GM12801 (cell line): ENCODE results near the gene DUT.

ENCODE experiments used
- TF ChIP-seq, protein P1 (sequence below): IDR thresholded peaks from one replicate; pipeline ENCODE4 v1.5.1; 2011; ENCODE audit warnings: control low read depth; ENCODE audit not compliant: insufficient read length; ENCODE audit errors: extremely low read depth

DUT gene

DNA sequence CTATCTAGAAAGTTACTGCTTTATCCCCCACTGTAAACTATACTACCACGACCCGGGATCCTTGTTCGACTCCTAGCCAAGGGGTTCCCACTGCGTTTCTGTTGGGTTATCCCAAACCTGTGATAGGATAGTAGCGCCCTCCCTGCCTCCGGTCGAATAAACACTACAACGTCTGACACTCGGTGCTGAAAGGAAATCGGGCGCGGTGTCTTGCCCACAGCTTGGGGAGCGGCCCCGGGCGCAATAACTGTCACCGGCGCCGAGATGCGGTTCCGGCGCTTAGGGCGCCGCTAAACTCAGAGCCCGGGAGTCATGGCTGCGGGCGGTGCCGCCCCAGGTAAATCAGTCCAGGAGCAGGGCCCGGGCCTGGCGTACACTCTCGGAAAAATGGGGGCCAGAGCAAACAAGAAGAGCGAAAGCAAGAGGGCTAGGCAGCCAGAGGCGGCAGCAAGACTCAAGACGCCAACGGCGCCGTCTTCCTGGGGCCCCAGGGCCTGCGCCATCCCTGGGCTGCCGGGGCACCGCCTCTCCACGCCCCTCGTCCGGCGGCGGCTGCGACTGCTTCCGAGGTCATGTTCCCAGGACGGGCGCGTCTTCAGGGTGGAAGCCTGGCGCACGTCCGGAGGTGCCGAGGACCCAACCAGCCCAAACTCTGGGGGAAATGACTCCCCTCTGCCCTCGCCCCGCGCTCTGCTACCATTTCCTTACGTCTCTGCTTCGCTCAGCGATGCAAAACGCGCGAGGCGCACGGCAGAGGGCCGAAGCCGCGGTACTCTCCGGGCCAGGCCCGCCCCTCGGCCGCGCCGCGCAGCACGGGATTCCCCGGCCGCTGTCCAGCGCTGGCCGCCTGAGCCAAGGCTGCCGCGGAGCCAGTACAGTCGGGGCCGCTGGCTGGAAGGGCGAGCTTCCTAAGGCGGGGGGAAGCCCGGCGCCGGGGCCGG is at the start of gene DUT:
Gene DUT, plus strand, starts transcription at position 575 of the 941 bp plus-strand sequence. Its CDS starts 87 bp downstream, at position 662.
- TF ChIP-seq, protein P1, sequence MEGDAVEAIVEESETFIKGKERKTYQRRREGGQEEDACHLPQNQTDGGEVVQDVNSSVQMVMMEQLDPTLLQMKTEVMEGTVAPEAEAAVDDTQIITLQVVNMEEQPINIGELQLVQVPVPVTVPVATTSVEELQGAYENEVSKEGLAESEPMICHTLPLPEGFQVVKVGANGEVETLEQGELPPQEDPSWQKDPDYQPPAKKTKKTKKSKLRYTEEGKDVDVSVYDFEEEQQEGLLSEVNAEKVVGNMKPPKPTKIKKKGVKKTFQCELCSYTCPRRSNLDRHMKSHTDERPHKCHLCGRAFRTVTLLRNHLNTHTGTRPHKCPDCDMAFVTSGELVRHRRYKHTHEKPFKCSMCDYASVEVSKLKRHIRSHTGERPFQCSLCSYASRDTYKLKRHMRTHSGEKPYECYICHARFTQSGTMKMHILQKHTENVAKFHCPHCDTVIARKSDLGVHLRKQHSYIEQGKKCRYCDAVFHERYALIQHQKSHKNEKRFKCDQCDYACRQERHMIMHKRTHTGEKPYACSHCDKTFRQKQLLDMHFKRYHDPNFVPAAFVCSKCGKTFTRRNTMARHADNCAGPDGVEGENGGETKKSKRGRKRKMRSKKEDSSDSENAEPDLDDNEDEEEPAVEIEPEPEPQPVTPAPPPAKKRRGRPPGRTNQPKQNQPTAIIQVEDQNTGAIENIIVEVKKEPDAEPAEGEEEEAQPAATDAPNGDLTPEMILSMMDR, result no peak

GRCh38 chr15:48281674-48282073 is 49.6 kb upstream of the DUT start:
- TF ChIP-seq, protein P1, result no peak

DNA sequence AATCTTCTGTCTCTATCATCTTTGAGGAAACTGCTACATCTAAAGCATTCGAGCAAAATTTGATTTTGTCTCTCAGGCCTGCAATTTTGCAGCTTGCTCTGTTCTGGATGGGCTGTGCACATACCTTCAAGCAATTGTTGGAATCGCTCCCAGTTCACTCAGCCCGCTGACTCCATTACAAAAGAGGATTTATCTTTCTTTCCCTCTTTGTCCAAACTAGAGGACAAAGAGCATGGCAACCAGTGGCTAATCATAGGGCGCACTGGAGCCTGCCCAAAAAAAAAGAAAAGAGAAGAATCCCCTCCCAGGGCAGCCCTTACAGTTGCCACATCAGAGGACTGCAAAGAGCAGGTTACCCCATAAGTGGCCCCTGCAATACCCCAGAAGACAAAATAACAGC is 49.0 kb upstream of the DUT start:
- TF ChIP-seq, protein P1, result no peak

DNA sequence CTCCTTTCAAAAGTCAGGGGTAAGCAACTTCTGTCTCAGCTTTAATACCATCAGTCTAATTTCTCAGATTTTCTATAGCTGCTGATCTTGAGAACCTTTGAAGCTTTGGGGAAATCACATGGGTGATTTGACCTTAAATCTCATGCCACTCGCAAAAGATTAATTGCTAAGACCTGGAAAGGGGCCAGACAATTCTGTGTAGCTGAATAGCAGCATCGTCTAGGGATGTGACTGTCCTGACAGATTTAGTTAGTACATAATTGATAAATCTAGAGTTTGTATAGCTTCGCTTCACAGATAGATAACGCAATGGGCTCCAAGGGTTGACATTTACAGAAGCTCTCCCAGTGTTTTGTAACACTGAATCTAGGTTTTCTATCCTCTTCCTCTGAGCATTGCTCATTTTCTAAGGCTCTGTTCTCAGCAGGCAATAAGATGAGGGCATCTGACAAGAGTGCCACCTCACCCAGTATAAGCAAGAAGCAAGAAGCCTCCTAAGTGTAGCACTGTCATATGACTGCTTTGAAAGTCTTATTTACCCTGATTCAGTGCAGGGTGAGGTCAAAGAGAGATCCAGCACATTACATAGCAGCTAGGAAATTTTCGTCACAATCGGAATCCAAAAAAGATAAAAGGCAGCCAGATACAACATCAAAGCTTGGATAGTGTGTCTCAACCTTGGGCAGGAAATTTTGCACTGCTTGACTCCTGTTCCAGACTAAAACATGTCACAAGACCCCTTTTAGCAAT is 47.7 kb upstream of the DUT start:
- TF ChIP-seq, protein P1, result no peak

DNA sequence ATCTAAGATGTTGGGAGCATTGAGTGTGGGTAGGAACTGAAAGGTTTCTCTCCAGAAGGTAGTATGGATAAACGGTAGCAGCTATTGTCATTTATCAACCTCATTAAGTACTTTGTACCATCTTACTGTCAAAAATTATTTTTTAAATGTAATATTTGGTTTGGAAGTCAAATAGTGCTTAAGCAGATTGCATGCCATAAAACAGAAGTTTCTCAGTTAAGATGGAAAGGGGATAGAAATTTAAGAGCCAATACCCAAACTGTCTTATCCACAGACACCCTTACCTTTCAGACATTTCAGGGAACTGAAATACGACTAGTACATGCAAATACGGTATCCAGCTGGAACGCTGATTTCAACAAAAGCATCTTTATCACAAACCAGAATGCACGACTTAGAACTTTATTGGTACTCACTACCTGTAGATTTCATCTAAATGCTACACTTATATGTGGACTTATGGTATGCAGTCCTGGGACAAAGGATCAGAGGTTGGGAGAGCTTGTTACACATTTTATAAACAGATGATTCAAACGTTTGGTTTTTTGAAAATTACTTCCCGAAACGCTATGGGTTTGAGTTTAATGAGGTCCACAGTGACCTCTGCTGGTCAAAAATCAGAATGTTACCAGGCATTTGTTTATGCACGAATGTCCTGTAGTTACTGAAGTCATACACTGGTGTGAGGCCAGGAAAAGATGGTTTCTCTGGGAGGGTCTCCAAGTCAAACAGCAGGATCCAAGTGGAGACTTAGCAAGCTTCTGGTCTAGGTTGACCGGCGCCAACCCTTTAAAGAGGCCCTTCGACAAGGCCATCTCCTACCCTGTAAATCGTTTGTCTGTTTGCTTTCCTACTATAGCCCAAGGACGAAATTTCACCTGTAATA is 45.7 kb upstream of the DUT start:
- TF ChIP-seq, protein P1, result peak; percentile 30

DNA sequence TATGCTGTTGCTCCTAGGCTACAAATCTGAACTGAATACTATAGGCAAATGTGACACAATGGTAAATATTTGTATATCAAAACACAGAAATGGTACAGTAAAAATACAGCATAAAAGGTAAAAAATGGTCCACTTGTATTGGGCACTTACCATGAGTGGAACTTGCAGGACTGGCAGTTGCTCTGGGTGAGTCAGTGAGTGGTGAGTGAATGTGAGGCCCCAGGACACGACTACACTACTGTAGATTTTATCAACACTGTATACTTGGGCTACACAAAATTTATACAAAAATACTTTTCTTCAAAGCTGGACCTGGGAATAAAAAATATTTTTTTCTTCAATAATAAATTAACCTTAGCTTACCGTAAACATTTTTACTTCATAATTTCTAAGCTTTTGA is 41.6 kb upstream of the DUT start:
- TF ChIP-seq, protein P1, result no peak
